Liver (tissue), 3 donors: Measurements from ENCODE around the gene SHC4.

ENCODE experiments used
- EGR1 ChIP-seq, 2 donors: IDR thresholded peaks; 2 replicates each; pipeline ENCODE4 v1.6.1; 2016 to 2018; ENCODE audit warnings: antibody characterized with exemption in 2 of 2, low read depth in 2 of 2
- FOXA1 ChIP-seq: IDR thresholded peaks from 2 replicates; pipeline ENCODE4 v1.6.1; 2016; ENCODE audit warnings: antibody characterized with exemption
- GABPA ChIP-seq, 2 donors: IDR thresholded peaks in 1 of 2; conservative IDR thresholded peaks in 1 of 2; 2 replicates each; pipeline ENCODE4 v1.6.1; 2016; ENCODE audit warnings: antibody characterized with exemption in 2 of 2, mild to moderate bottlenecking in 1 of 2, moderate library complexity in 1 of 2
- HNF4A ChIP-seq, 2 donors: conservative IDR thresholded peaks; 2 replicates each; pipeline ENCODE4 v1.6.1; 2016; ENCODE audit warnings: antibody characterized with exemption in 2 of 2, mild to moderate bottlenecking in 2 of 2
- HNF4G ChIP-seq: IDR thresholded peaks from 2 replicates; pipeline ENCODE4 v1.6.1; 2016; ENCODE audit warnings: antibody characterized with exemption
- RAD21 ChIP-seq, 2 donors: IDR thresholded peaks; 2 replicates each; pipeline ENCODE4 v1.6.1; 2016; ENCODE audit warnings: antibody characterized with exemption in 2 of 2, mild to moderate bottlenecking in 2 of 2
- SP1 ChIP-seq: IDR thresholded peaks from 2 replicates; pipeline ENCODE4 v1.6.1; 2018; ENCODE audit warnings: antibody characterized with exemption, mild to moderate bottlenecking
- TAF1 ChIP-seq: conservative IDR thresholded peaks from 2 replicates; pipeline ENCODE4 v1.6.1; 2016; ENCODE audit warnings: antibody characterized with exemption, mild to moderate bottlenecking
- YY1 ChIP-seq: IDR thresholded peaks from 2 replicates; pipeline ENCODE4 v1.6.1; 2016; ENCODE audit warnings: antibody characterized with exemption, mild to moderate bottlenecking
- TF ChIP-seq, protein P1 (sequence below): fragments of 150-350 bp; IDR thresholded peaks from 2 replicates; pipeline ENCODE4 v1.5.1; 2017; ENCODE audit warnings: improper control_type of control experiment, low read depth, low read length; ENCODE audit not compliant: missing input control
- TF ChIP-seq, protein P2 (sequence below): IDR thresholded peaks from 2 replicates; pipeline ENCODE4 v1.6.1; 2016; ENCODE audit warnings: antibody characterized with exemption
- TF ChIP-seq, protein P3 (sequence below): IDR thresholded peaks from 2 replicates; pipeline ENCODE4 v1.6.1; 2016; ENCODE audit warnings: antibody characterized with exemption
- TF ChIP-seq, protein P4 (sequence below): IDR thresholded peaks from 2 replicates; pipeline ENCODE4 v1.6.1; 2016; ENCODE audit warnings: antibody characterized with exemption, mild to moderate bottlenecking
- TF ChIP-seq, protein P5 (sequence below): IDR thresholded peaks from 2 replicates; pipeline ENCODE4 v1.6.1; 2016; ENCODE audit warnings: antibody characterized with exemption
- donor health status: healthy.
- donor health status: healthy.

DNA sequence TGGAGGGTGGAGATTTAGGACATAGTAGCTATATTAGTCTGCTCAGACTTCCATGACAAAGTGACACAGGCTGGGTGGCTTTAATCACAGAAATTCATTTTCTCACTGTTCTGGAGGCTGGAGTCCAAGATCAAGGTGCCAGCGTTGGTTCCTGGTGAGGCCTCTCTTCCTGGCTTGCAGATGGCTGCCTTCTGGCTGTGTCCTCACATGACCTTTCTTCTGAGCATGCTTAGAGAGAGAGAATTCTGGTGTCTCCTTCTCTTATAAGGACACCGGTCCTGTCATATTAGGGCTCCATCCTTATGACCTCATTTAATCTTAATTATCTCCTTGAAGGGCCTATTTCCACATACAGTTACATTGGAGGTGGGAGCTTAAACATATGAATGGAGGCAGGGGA is 14.9 kb upstream of the SHC4 start:
- TF ChIP-seq, protein P1, sequence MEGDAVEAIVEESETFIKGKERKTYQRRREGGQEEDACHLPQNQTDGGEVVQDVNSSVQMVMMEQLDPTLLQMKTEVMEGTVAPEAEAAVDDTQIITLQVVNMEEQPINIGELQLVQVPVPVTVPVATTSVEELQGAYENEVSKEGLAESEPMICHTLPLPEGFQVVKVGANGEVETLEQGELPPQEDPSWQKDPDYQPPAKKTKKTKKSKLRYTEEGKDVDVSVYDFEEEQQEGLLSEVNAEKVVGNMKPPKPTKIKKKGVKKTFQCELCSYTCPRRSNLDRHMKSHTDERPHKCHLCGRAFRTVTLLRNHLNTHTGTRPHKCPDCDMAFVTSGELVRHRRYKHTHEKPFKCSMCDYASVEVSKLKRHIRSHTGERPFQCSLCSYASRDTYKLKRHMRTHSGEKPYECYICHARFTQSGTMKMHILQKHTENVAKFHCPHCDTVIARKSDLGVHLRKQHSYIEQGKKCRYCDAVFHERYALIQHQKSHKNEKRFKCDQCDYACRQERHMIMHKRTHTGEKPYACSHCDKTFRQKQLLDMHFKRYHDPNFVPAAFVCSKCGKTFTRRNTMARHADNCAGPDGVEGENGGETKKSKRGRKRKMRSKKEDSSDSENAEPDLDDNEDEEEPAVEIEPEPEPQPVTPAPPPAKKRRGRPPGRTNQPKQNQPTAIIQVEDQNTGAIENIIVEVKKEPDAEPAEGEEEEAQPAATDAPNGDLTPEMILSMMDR, result no peak
- TF ChIP-seq TAF1 (no peak), FOXA1 (no peak), SP1 (no peak), HNF4G (no peak), EGR1 (IDR thresholded peaks at IDR 0.05; ENCODE audit: low read depth in 2 of 2) (no peak), GABPA (IDR thresholded peaks at IDR 0.05 in 1 of 2, conservative IDR thresholded peaks at IDR 0.05 in 1 of 2) (no peak), YY1 (no peak), RAD21 (IDR thresholded peaks at IDR 0.05) (no peak), HNF4A (conservative IDR thresholded peaks at IDR 0.05) (no peak)
- TF ChIP-seq, protein P2, sequence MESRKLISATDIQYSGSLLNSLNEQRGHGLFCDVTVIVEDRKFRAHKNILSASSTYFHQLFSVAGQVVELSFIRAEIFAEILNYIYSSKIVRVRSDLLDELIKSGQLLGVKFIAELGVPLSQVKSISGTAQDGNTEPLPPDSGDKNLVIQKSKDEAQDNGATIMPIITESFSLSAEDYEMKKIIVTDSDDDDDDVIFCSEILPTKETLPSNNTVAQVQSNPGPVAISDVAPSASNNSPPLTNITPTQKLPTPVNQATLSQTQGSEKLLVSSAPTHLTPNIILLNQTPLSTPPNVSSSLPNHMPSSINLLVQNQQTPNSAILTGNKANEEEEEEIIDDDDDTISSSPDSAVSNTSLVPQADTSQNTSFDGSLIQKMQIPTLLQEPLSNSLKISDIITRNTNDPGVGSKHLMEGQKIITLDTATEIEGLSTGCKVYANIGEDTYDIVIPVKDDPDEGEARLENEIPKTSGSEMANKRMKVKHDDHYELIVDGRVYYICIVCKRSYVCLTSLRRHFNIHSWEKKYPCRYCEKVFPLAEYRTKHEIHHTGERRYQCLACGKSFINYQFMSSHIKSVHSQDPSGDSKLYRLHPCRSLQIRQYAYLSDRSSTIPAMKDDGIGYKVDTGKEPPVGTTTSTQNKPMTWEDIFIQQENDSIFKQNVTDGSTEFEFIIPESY, result no peak
- TF ChIP-seq, protein P3, sequence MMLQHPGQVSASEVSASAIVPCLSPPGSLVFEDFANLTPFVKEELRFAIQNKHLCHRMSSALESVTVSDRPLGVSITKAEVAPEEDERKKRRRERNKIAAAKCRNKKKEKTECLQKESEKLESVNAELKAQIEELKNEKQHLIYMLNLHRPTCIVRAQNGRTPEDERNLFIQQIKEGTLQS, result no peak
- TF ChIP-seq, protein P4, sequence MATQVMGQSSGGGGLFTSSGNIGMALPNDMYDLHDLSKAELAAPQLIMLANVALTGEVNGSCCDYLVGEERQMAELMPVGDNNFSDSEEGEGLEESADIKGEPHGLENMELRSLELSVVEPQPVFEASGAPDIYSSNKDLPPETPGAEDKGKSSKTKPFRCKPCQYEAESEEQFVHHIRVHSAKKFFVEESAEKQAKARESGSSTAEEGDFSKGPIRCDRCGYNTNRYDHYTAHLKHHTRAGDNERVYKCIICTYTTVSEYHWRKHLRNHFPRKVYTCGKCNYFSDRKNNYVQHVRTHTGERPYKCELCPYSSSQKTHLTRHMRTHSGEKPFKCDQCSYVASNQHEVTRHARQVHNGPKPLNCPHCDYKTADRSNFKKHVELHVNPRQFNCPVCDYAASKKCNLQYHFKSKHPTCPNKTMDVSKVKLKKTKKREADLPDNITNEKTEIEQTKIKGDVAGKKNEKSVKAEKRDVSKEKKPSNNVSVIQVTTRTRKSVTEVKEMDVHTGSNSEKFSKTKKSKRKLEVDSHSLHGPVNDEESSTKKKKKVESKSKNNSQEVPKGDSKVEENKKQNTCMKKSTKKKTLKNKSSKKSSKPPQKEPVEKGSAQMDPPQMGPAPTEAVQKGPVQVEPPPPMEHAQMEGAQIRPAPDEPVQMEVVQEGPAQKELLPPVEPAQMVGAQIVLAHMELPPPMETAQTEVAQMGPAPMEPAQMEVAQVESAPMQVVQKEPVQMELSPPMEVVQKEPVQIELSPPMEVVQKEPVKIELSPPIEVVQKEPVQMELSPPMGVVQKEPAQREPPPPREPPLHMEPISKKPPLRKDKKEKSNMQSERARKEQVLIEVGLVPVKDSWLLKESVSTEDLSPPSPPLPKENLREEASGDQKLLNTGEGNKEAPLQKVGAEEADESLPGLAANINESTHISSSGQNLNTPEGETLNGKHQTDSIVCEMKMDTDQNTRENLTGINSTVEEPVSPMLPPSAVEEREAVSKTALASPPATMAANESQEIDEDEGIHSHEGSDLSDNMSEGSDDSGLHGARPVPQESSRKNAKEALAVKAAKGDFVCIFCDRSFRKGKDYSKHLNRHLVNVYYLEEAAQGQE, result no peak
- TF ChIP-seq, protein P5, sequence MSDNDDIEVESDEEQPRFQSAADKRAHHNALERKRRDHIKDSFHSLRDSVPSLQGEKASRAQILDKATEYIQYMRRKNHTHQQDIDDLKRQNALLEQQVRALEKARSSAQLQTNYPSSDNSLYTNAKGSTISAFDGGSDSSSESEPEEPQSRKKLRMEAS, result no peak
